Measurements from ENCODE around the gene COASY.
"Not testable (repeated sequence)": the region's sequence is repeated elsewhere in the genome, so short reads cannot be mapped to it uniquely, and the experiment has no call there.

The COASY gene

DNA sequence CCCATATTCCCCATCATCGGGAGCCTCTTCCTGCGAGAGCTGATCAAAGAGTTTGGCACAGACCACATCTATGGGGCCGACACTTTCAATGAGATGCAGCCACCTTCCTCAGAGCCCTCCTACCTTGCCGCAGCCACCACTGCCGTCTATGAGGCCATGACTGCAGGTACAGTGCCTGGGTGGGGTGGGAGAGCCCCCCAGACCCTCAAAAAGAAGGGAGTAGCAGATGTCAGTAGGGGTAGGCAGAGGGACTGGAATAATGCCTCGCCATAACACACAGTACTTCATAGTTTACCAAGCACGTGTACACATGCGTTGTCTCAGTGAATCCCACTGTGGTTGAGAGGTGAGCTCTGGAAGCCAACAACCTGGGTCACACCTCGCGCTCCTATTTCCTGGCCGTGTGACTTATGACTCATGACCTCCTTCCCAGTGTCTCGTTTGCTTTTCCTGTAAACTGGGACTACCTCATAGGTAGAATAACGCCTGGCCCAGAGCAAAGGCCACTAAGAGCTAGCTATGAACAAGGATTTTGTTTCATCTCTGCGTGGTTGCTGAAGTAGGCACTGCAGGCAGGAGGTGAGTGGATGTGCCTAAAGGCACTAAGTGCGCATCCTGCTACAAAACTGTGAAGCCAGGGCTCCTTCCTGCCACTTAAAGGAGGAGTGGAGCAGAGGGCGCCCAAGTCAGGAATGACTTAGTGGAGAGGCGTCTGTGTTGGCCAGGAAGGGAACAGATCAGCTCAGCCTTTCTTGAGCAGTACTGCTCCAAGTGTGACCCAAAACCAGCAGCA is 20.7 kb upstream of the COASY start:
- TF ChIP-seq, protein P1, sequence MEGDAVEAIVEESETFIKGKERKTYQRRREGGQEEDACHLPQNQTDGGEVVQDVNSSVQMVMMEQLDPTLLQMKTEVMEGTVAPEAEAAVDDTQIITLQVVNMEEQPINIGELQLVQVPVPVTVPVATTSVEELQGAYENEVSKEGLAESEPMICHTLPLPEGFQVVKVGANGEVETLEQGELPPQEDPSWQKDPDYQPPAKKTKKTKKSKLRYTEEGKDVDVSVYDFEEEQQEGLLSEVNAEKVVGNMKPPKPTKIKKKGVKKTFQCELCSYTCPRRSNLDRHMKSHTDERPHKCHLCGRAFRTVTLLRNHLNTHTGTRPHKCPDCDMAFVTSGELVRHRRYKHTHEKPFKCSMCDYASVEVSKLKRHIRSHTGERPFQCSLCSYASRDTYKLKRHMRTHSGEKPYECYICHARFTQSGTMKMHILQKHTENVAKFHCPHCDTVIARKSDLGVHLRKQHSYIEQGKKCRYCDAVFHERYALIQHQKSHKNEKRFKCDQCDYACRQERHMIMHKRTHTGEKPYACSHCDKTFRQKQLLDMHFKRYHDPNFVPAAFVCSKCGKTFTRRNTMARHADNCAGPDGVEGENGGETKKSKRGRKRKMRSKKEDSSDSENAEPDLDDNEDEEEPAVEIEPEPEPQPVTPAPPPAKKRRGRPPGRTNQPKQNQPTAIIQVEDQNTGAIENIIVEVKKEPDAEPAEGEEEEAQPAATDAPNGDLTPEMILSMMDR (IDR thresholded peaks at IDR 0.05), result no peak
- Mint-ChIP-seq H3K27me3 (ENCODE audit: low read depth, poor library complexity) (peaks cover 3% of the 10 kb centered on the region), H3K36me3 (ENCODE audit: low read depth) (peaks cover 17% of the 10 kb centered on the region), H3K27ac (peak overlapping the region; percentile 91), H3K9me3 (no peaks in the 10 kb centered on the region), H3K4me3 (no peak overlapping the region), H3K4me1 (peaks cover 31% of the 10 kb centered on the region)
- DNase-seq, result no peak

DNA sequence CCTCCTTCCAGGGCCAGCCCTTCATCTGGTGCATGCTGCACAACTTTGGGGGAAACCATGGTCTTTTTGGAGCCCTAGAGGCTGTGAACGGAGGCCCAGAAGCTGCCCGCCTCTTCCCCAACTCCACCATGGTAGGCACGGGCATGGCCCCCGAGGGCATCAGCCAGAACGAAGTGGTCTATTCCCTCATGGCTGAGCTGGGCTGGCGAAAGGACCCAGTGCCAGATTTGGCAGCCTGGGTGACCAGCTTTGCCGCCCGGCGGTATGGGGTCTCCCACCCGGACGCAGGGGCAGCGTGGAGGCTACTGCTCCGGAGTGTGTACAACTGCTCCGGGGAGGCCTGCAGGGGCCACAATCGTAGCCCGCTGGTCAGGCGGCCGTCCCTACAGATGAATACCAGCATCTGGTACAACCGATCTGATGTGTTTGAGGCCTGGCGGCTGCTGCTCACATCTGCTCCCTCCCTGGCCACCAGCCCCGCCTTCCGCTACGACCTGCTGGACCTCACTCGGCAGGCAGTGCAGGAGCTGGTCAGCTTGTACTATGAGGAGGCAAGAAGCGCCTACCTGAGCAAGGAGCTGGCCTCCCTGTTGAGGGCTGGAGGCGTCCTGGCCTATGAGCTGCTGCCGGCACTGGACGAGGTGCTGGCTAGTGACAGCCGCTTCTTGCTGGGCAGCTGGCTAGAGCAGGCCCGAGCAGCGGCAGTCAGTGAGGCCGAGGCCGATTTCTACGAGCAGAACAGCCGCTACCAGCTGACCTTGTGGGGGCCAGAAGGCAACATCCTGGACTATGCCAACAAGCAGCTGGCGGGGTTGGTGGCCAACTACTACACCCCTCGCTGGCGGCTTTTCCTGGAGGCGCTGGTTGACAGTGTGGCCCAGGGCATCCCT is 18.5 kb upstream of the COASY start:
- Mint-ChIP-seq H3K27me3 (ENCODE audit: low read depth, poor library complexity) (peaks cover 3% of the 10 kb centered on the region), H3K9me3 (no peaks in the 10 kb centered on the region), H3K4me3 (no peak overlapping the region)

DNA sequence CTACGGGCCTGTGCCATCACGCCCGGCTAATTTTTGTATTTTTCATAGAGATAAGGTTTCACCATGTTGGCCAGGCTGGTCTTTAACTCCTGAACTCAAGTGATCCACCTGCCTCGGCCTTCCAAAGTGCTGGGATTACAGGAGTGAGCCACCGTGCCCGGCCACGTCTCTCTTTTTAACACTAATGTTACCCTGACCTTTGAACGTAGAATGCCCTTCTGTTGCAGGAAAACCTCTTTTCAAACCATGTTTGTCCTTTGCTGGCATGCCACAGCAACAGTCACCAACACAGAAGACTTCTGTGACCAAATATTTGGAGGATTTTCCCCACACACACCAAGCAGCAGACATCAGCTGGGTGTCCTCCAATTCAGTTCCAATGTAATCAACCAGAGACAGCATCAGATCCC is 17.1 kb upstream of the COASY start:
- Mint-ChIP-seq H3K27ac (peak overlapping the region; percentile 11), H3K27me3 (ENCODE audit: low read depth, poor library complexity) (no peaks in the 10 kb centered on the region), H3K4me1 (peaks cover 17% of the 10 kb centered on the region), H3K9me3 (no peaks in the 10 kb centered on the region), H3K36me3 (ENCODE audit: low read depth) (peaks cover 8% of the 10 kb centered on the region), H3K4me3 (no peak overlapping the region)
- TF ChIP-seq, protein P1 (IDR thresholded peaks at IDR 0.05), result no peak
- DNase-seq, result no peak

More for the DNA sequence above, 18.5 kb upstream of the COASY start:
- H3K4me1 Mint-ChIP-seq, result peaks cover 14% of the 10 kb centered on the region
- TF ChIP-seq, protein P1 (IDR thresholded peaks at IDR 0.05), result no peak
- H3K36me3 Mint-ChIP-seq (ENCODE audit: low read depth), result peaks cover 17% of the 10 kb centered on the region
- H3K27ac Mint-ChIP-seq, result no peak overlapping the region
- DNase-seq, result no peak

DNA sequence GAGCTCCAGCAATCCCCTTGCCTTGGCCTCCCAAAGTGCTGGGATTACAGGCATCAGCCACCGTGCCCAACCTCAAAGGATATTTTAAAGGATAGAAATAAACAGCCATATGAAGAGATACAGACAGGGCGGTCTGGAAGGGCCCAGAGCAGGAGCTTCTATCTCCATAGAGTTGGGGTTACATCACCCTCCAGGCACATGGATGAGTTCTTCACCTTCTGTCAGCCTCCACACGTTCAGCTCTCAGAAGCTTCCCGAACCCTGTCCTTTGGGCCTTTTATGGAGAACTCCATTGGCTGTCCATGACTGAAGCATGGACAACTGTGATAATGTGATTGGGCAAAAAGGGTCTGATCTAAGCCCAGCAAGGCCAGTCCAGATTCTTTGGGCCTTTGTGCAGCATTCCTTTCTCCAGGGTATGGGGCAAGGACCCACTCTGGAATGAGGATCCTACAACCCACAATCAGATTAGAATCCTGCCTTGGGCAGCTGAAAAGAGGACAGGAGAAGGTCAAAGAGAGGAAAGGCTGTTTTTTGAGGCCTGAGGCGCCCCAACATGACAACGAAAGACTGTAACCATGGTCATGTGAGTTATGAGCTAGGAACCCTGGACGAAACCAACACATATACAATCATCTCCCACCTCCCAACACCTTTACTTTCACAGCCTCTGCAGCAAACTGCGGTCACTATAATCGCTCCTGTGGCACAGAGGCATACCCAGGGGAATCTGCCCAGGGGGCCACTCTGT is 16.0 kb upstream of the COASY start:
- DNase-seq; H3K27ac Mint-ChIP-seq; H3K9me3 Mint-ChIP-seq; H3K4me3 Mint-ChIP-seq; H3K27me3 Mint-ChIP-seq (ENCODE audit: low read depth, poor library complexity); H3K36me3 Mint-ChIP-seq (ENCODE audit: low read depth): not testable (repeated sequence)
- peaks cover 19% of the 10 kb centered on the region for H3K4me1 Mint-ChIP-seq

DNA sequence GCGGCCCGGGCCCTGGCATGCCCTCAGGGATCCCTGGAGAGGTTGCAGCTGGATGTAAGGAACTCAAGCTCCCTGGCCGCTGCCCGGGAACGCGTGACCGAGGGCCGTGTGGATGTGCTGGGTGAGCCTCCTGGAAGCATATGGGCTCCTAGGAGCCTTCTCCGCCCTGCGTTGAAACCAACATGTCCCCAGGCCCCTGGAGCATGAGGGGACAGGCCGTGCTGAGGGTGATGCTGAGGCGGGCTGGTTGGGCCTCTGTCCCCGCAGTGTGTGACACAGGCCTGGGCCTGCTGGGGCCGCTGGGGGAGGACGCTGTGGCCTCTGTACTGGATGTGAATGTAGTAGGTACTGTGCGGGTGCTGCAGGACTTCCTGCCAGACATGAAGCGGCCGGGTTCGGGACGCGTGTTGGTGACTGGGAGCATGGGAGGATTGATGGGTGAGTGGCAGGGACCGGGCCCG is 14.9 kb upstream of the COASY start:
- peaks cover 5% of the 10 kb centered on the region for H3K36me3 Mint-ChIP-seq (ENCODE audit: low read depth)
- no peak for DNase-seq
- no peaks in the 10 kb centered on the region for H3K9me3 Mint-ChIP-seq
- H3K4me1 Mint-ChIP-seq, result peaks cover 17% of the 10 kb centered on the region
- no peaks in the 10 kb centered on the region for H3K27me3 Mint-ChIP-seq (ENCODE audit: low read depth, poor library complexity)
- no peak overlapping the region for H3K27ac Mint-ChIP-seq
- TF ChIP-seq, protein P1 (IDR thresholded peaks at IDR 0.05), result no peak
- peak overlapping the region; percentile 52 for H3K4me3 Mint-ChIP-seq

DNA sequence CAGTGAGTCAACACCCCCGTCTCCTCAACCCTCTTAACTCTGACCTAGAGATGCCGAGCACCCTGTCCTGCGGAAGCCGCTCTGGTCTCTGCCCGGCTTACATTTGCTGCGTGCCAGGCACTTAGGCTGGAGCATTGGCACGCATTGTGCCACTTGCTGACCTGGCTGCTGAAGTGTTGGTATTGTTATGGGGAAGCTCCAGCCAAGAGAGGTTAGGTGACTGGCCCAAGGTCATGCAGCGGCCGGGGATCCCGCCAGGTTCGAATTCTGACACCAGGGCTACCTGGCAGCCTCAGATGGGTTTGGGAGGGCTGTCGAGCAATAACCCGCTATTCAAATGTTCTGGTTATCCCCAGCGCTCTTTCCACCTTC is 14.3 kb upstream of the COASY start:
- Mint-ChIP-seq H3K9me3 (no peaks in the 10 kb centered on the region), H3K4me3 (no peak overlapping the region)
- TF ChIP-seq, protein P1 (IDR thresholded peaks at IDR 0.05), result no peak

More for the DNA sequence above, 14.3 kb upstream of the COASY start:
- Mint-ChIP-seq H3K27ac (no peak overlapping the region), H3K4me1 (peaks cover 23% of the 10 kb centered on the region), H3K27me3 (ENCODE audit: low read depth, poor library complexity) (no peaks in the 10 kb centered on the region), H3K36me3 (ENCODE audit: low read depth) (peaks cover 5% of the 10 kb centered on the region)
- DNase-seq, result no peak

Data from nephron progenitor cell (in vitro differentiated cells).